T-cell (primary cell): ENCODE data around the gene PFN1. TPM values are rescaled to one million over a fixed set of nuclear protein-coding genes. Genes with fewer than 3 reads are reported as not detected.

ENCODE experiments used
- ATAC-seq, 4 experiments: fragments of 200-7000 bp in 3 of 4; fragments of 150-1000 bp in 1 of 4; cut with Tn5 transposase; replicated peaks in 1 of 4; 1 replicate in 3 of 4; 2 replicates in 1 of 4; pipeline ENCODE4 v1.10.0; 2021; ENCODE audit warnings: moderate library complexity in 3 of 4, mild to moderate bottlenecking in 2 of 4, moderate number of reproducible peaks in 1 of 4
- CTCF ChIA-PET, 2 donors: fragments of 300-600 bp; sonication (Branson Sonifier 250); formaldehyde crosslinking; loops; one replicate each; lab custom pipeline; 2022; ENCODE audit warnings: antibody characterized with exemption in 2 of 2; lab: Charles Lee
- POLR2A ChIA-PET, 2 donors: fragments of 300-600 bp; sonication (Branson Sonifier 250); formaldehyde crosslinking; loops; one replicate each; lab custom pipeline; 2022; ENCODE audit warnings: antibody characterized with exemption in 2 of 2; lab: Charles Lee
- DNase-seq, 35 experiments: peaks; one replicate each; pipeline versions ENCODE4 v3.0.0 to v3.0.0-alpha.2; 2013 to 2023
- H3K27ac ChIP-seq: one replicate; pipeline ENCODE4 v1.5.1; 2013; ENCODE audit warnings: low read length
- H3K27me3 ChIP-seq, 2 experiments: replicated peaks in 1 of 2; 1 replicate in 1 of 2; 2 replicates in 1 of 2; pipeline versions ENCODE4 v1.6.1 to v1.7.0; 2013; ENCODE audit warnings: low read length in 1 of 2, mixed read lengths in 1 of 2; ENCODE audit not compliant: control insufficient read depth in 2 of 2, insufficient read depth in 2 of 2; ENCODE audit errors: extremely low read depth in 1 of 2
- H3K36me3 ChIP-seq, 2 donors: 1 replicate in 1 of 2; 2 replicates in 1 of 2; pipeline versions ENCODE4 v1.6.1 to v1.7.0; 2013; ENCODE audit warnings: low read length in 1 of 2; ENCODE audit not compliant: control insufficient read depth in 2 of 2, insufficient read depth in 1 of 2; ENCODE audit errors: extremely low read depth in 1 of 2
- H3K4me1 ChIP-seq, 2 experiments: 1 replicate in 1 of 2; 2 replicates in 1 of 2; pipeline versions ENCODE4 v1.6.1 to v1.7.0; 2013; ENCODE audit warnings: low read length in 2 of 2, mixed read lengths in 1 of 2; ENCODE audit not compliant: insufficient read depth in 2 of 2, control insufficient read depth in 1 of 2; ENCODE audit errors: extremely low read depth in 1 of 2
- H3K4me3 ChIP-seq, 2 donors: 1 replicate in 1 of 2; 2 replicates in 1 of 2; pipeline versions ENCODE4 v1.5.1 to v1.7.0; 2013; ENCODE audit warnings: mild to moderate bottlenecking in 2 of 2, low read length in 1 of 2, moderate library complexity in 1 of 2; ENCODE audit not compliant: control insufficient read depth in 1 of 2; ENCODE audit errors: extremely low read depth in 1 of 2
- H3K9me3 ChIP-seq: 2 replicates; pipeline ENCODE4 v1.7.0; 2013
- H3K27ac Mint-ChIP-seq, 2 donors: one replicate each; pipeline ENCODE4 v1.8.0; 2020 to 2021; ENCODE audit warnings: mild to moderate bottlenecking in 2 of 2, mixed read lengths in 2 of 2
- H3K27me3 Mint-ChIP-seq, 2 donors: one replicate each; pipeline ENCODE4 v1.8.0; 2021 to 2022; ENCODE audit warnings: mixed read lengths in 2 of 2
- H3K36me3 Mint-ChIP-seq: one replicate; pipeline ENCODE4 v1.8.0; 2021; ENCODE audit warnings: mixed read lengths
- H3K4me1 Mint-ChIP-seq, 3 donors: one replicate each; pipeline ENCODE4 v1.8.0; 2020 to 2022; ENCODE audit warnings: mixed read lengths in 3 of 3, mild to moderate bottlenecking in 1 of 3
- H3K4me3 Mint-ChIP-seq, 3 donors: one replicate each; pipeline ENCODE4 v1.8.0; 2020 to 2022; ENCODE audit warnings: mild to moderate bottlenecking in 3 of 3, mixed read lengths in 3 of 3, moderate library complexity in 3 of 3
- H3K9me3 Mint-ChIP-seq, 3 donors: one replicate each; pipeline ENCODE4 v1.8.0; 2020 to 2022; ENCODE audit warnings: mixed read lengths in 3 of 3
- WGBS: methylation state at CpG from one replicate; pipeline ENCODE4 v1.1.5; 2013; ENCODE audit warnings: missing lambda C conversion rate; ENCODE audit not compliant: insufficient coverage; 5-methylcytosine and 5-hydroxymethylcytosine counted together
- total RNA-seq, 35 experiments: library from RNA in 6 of 35; stranded (reverse) in 6 of 35; fragments of 120-200 nt in 1 of 35; gene quantifications; one replicate each; pipeline versions ENCODE4 v1.2.1 to v1.2.4 and lab custom pipeline; 2013 to 2026

The PFN1 gene
- total RNA-seq, 5 donors from 2014 or later (not counting 1 experiment from before 2014, with no cell fraction given) = 654 to 853 (median 744) TPM

- no peaks in the 10 kb centered on the region for H3K9me3 ChIP-seq
- no peak for DNase-seq
- peaks cover 38% of the 10 kb centered on the region for H3K36me3 Mint-ChIP-seq
- ChIA-PET CTCF (interaction anchor here in 1 of 2 donors (0.6 to 0.7 kb wide), 2 partner anchors 16 to 124 kb away, joined by 3 to 4 read pairs; no protein-coding TSS in a partner anchor), POLR2A (no interaction called here)
- H3K4me3 Mint-ChIP-seq = no peak overlapping the region
- H3K27ac Mint-ChIP-seq = peak overlapping the region in 1 of 2 donors; percentile 61
- H3K4me1 Mint-ChIP-seq = peaks cover 7 to 17% (median 15%) of the 10 kb centered on the region in 3 donors
- H3K4me3 ChIP-seq = no peak overlapping the region
- peaks cover 0 to 11% of the 10 kb centered on the region in 2 experiments for H3K4me1 ChIP-seq
- peaks cover 14 to 65% of the 10 kb centered on the region in 2 donors for H3K36me3 ChIP-seq
- 100% methylated on average over 2 of the region's 9 CpGs for WGBS
- H3K27me3 Mint-ChIP-seq = no peaks in the 10 kb centered on the region
- ATAC-seq = no peak
- H3K27me3 ChIP-seq = no peaks in the 10 kb centered on the region
- no peaks in the 10 kb centered on the region for H3K9me3 Mint-ChIP-seq
- H3K27ac ChIP-seq = no peak overlapping the region
These were observed 25.9 kb upstream of the PFN1 start for GRCh38 chr17:4974115-4974670.

GRCh38 chr17:4973256-4974114, 25.2 kb upstream of the PFN1 start:
- POLR2A ChIA-PET = interaction anchor here in 1 of 2 donors (0.6 kb wide), 1 partner anchor 76 kb away, joined by 3 read pairs; no protein-coding TSS in a partner anchor

GRCh38 chr17:4972752-4973151, 24.4 kb upstream of the PFN1 start:
- Mint-ChIP-seq H3K9me3 (no peaks in the 10 kb centered on the region), H3K27me3 (no peaks in the 10 kb centered on the region), H3K4me1 (peaks cover 7 to 22% (median 14%) of the 10 kb centered on the region in 3 donors), H3K4me3 (no peak overlapping the region), H3K27ac (no peak overlapping the region), H3K36me3 (peaks cover 35% of the 10 kb centered on the region)
- H3K9me3 ChIP-seq = no peaks in the 10 kb centered on the region
- ATAC-seq = no peak
- ChIA-PET CTCF (interaction anchor here in 1 of 2 donors (0.5 kb wide), 1 partner anchor 108 kb away, joined by 7 read pairs; no protein-coding TSS in a partner anchor), POLR2A (interaction anchor here in 1 of 2 donors (0.6 kb wide), 1 partner anchor 77 kb away, joined by 3 read pairs; no protein-coding TSS in a partner anchor)
- peaks cover 2 to 25% of the 10 kb centered on the region in 2 experiments for H3K4me1 ChIP-seq
- peaks cover 4 to 51% of the 10 kb centered on the region in 2 donors for H3K36me3 ChIP-seq
- WGBS = 100% methylated on average over 4 of the region's 12 CpGs
- no peak for DNase-seq
- H3K27me3 ChIP-seq = no peaks in the 10 kb centered on the region
- no peak overlapping the region for H3K27ac ChIP-seq
- no peak overlapping the region for H3K4me3 ChIP-seq

More at GRCh38 chr17:4973256-4974114, 25.2 kb upstream of the PFN1 start:
- Histone ChIP-seq H3K4me1 (peaks cover 1 to 18% of the 10 kb centered on the region in 2 experiments), H3K4me3 (no peak overlapping the region), H3K36me3 (peaks cover 8 to 59% of the 10 kb centered on the region in 2 donors), H3K9me3 (no peaks in the 10 kb centered on the region), H3K27me3 (no peaks in the 10 kb centered on the region), H3K27ac (no peak overlapping the region)
- no peak overlapping the region for H3K4me3 Mint-ChIP-seq
- H3K27ac Mint-ChIP-seq = peak overlapping the region in 1 of 2 donors; percentile 35
- ATAC-seq (no peak), DNase-seq (no peak)
- peaks cover 38% of the 10 kb centered on the region for H3K36me3 Mint-ChIP-seq
- CTCF ChIA-PET = interaction anchor here in 1 of 2 donors (0.6 kb wide), 1 partner anchor 70 kb away, joined by 9 read pairs; no protein-coding TSS in a partner anchor
- H3K4me1 Mint-ChIP-seq = peaks cover 7 to 22% (median 14%) of the 10 kb centered on the region in 3 donors
- no peaks in the 10 kb centered on the region for H3K9me3 Mint-ChIP-seq
- 95% methylated on average over 8 of the region's 10 CpGs for WGBS
- no peaks in the 10 kb centered on the region for H3K27me3 Mint-ChIP-seq

- DNase-seq = no peak
- Mint-ChIP-seq H3K27me3 (no peaks in the 10 kb centered on the region), H3K27ac (no peak overlapping the region), H3K9me3 (no peaks in the 10 kb centered on the region), H3K36me3 (peaks cover 35% of the 10 kb centered on the region), H3K4me1 (peaks cover 7 to 22% (median 14%) of the 10 kb centered on the region in 3 donors), H3K4me3 (no peak overlapping the region)
- H3K36me3 ChIP-seq = peaks cover 4 to 47% of the 10 kb centered on the region in 2 donors
- no peaks in the 10 kb centered on the region for H3K27me3 ChIP-seq
- no peak for ATAC-seq
- ChIA-PET CTCF (interaction anchor here in 1 of 2 donors (0.5 kb wide), 1 partner anchor 107 kb away, joined by 7 read pairs; no protein-coding TSS in a partner anchor), POLR2A (no interaction called here)
- peaks cover 2 to 25% of the 10 kb centered on the region in 2 experiments for H3K4me1 ChIP-seq
- H3K4me3 ChIP-seq = no peak overlapping the region
- H3K9me3 ChIP-seq = no peaks in the 10 kb centered on the region
- WGBS = 95% methylated on average over 6 of the region's 12 CpGs
- no peak overlapping the region for H3K27ac ChIP-seq
These were observed 24.0 kb upstream of the PFN1 start for GRCh38 chr17:4972322-4972721.

GRCh38 chr17:4971826-4972225, 23.5 kb upstream of the PFN1 start:
- WGBS = 98% methylated on average over 5 of the region's 6 CpGs
- H3K4me3 Mint-ChIP-seq = no peak overlapping the region
- DNase-seq (no peak), ATAC-seq (no peak)
- Histone ChIP-seq H3K9me3 (no peaks in the 10 kb centered on the region), H3K27ac (no peak overlapping the region), H3K4me1 (peaks cover 2 to 25% of the 10 kb centered on the region in 2 experiments), H3K4me3 (no peak overlapping the region), H3K36me3 (peaks cover 4 to 42% of the 10 kb centered on the region in 2 donors), H3K27me3 (no peaks in the 10 kb centered on the region)
- H3K27ac Mint-ChIP-seq = no peak overlapping the region
- H3K4me1 Mint-ChIP-seq = peaks cover 7 to 22% (median 14%) of the 10 kb centered on the region in 3 donors
- ChIA-PET CTCF (no interaction called here), POLR2A (no interaction called here)
- no peaks in the 10 kb centered on the region for H3K9me3 Mint-ChIP-seq
- no peaks in the 10 kb centered on the region for H3K27me3 Mint-ChIP-seq
- H3K36me3 Mint-ChIP-seq = peaks cover 34% of the 10 kb centered on the region

DNA sequence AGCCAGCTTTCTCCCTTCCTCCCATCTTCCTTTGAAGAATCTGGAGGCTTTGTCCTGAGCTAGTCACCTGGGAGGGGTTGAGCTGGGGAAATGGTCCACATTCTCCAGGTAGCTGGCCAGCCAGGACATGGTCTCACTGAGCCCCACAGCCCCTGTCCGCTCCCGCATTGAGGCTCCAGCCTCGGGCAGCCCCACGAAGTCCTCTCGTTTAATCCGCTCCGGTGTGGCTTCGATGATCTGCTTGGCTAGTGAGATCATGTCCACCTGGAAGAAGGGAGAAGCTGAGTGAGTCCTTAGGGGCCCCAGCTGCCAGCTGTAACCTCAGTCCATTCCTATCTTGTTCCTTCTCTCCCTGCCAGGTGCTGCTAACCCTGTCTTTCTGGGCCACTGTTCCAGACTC, 21.9 kb upstream of the PFN1 start:
- peaks cover 5 to 36% of the 10 kb centered on the region in 2 experiments for H3K4me1 ChIP-seq
- H3K9me3 ChIP-seq = no peaks in the 10 kb centered on the region
- peaks cover 13 to 32% (median 21%) of the 10 kb centered on the region in 3 donors for H3K4me1 Mint-ChIP-seq
- peaks cover 4 to 35% of the 10 kb centered on the region in 2 donors for H3K36me3 ChIP-seq
- no peak overlapping the region for H3K4me3 ChIP-seq
- no peaks in the 10 kb centered on the region for H3K9me3 Mint-ChIP-seq
- ChIA-PET POLR2A (no interaction called here), CTCF (no interaction called here)
- 99% methylated on average over 8 of the region's 8 CpGs for WGBS
- H3K36me3 Mint-ChIP-seq = peaks cover 36% of the 10 kb centered on the region
- no peaks in the 10 kb centered on the region for H3K27me3 Mint-ChIP-seq
- H3K27ac ChIP-seq = peak overlapping the region; percentile 48
- peak overlapping the region; percentile 56 to 77 for H3K27ac Mint-ChIP-seq
- no peak for DNase-seq
- peak overlapping the region in 1 of 3 donors; percentile 37 for H3K4me3 Mint-ChIP-seq
- H3K27me3 ChIP-seq = no peaks in the 10 kb centered on the region
- no peak for ATAC-seq
